T47D (cell line): Measurements from ENCODE around the gene ADAMTS17.

Experiments
- DNase-seq, 2 experiments: peaks; one replicate each; pipeline versions ENCODE4 v3.0.0 to v3.0.0-alpha.2; 2011 to 2012; ENCODE audit warnings: low read depth in 1 of 2, low spot score in 1 of 2
- JUND ChIP-seq: IDR thresholded peaks from 2 replicates; pipeline ENCODE4 v1.6.1; 2012; ENCODE audit warnings: low read depth
- in situ Hi-C: cut with HindIII; loops from 2 replicates; pipeline ENCODE4 v1.10.0; 2016; ENCODE audit warnings: low sequenced_read_pairs, low pct_unique_long_range_greater_than_20kb

The ADAMTS17 gene

DNA sequence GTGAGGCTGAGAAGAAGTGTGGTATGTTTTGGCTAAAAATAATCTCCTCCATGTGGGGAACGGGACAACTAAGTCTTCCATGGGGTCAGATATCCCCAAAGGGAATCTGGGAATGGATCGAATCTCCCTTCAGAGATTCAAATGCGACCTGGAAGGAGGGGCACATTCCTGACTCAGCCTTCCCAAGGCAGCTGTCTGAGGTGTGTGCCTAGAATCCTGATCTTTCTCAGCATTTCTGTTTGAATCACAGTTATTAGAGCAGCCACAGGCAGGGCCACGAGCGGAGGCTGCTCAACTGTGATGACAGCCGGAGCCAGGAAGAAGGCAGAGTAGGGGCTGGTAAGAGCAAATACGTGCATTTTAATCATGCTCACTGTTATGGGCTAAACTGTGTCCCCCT, 135.1 kb downstream of the ADAMTS17 start:
- no peak for DNase-seq
- in situ Hi-C loops, result no loop called here
- TF ChIP-seq JUND, result no peak

DNA sequence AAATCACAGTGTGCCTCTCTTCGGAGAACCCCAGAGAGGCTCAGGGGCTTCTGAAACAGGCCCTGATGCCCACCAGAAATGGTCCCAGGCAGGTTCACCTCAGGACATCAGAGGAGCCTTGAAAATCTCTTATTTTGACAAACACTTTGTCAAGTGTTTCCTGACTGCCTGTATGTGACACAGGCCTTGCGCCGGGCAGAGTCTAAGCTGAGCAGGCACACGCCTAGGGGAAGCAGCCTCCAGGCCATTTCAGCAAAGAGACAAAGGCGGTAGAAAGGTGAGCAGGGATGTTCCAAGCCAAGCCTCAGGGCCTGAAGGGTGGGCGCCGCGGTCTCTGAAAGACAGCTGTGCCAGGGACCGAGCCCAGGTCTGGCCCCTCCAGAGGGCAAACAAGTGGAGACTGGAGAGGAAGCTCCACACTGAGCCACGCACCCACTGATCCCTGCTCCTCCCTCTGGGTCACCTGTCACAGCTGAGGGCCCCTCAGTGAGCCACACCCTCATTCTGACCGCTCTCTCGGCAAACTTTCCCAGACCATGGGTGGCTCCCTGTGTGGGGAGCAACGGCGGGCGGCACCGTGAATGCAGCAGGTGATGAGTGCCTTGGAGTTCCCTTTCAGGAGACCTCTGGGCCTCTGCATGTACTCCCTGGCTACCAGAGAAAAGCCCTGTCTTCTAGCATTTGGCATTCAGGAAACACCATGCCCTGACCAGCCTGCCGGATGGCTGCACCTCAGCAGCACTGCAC, 136.1 kb downstream of the ADAMTS17 start:
- in situ Hi-C loops, result no loop called here
- DNase-seq, result no peak
- no peak for TF ChIP-seq JUND

DNA sequence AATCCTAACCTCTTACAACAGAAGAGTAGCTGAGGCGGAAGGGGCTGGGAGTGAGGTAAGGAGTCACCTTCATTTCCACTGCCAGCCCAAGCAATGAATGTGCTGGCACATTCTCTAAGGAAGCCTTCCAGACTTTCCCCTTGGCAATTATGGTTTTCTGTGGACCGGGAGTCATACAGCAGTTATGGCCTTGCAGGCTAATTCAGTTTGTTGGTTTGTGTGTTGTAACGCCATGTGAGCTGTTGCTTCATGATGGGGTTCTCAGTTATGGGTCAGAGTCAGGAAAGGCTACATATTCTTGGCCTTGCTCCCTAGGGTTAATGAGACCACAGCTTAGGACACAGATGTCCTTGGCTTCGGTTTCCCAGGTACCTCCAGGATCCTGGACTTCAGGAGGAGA, 137.0 kb downstream of the ADAMTS17 start:
- no peak for TF ChIP-seq JUND
- no peak for DNase-seq
- in situ Hi-C loops, result no loop called here

DNA sequence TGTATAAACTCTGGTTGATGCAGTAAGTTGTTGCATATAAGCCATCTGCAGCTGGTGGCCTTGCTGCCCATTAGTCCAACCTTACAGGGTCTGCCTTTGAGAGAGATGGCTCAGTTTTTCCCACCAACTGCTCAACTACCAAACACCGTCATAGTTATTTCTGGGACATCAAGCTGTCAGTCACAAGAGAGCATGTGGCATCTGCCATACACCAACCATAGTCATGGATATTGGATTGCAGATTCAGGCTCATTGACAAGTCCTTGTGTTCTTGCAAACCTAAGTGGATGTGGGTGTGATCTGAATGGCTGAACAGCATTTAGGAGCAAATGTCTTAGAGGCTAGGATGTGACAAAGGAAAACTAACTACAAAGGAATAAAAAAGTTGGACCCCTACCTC, 137.6 kb downstream of the ADAMTS17 start:
- in situ Hi-C loops, result no loop called here
- DNase-seq, result no peak
- no peak for TF ChIP-seq JUND

DNA sequence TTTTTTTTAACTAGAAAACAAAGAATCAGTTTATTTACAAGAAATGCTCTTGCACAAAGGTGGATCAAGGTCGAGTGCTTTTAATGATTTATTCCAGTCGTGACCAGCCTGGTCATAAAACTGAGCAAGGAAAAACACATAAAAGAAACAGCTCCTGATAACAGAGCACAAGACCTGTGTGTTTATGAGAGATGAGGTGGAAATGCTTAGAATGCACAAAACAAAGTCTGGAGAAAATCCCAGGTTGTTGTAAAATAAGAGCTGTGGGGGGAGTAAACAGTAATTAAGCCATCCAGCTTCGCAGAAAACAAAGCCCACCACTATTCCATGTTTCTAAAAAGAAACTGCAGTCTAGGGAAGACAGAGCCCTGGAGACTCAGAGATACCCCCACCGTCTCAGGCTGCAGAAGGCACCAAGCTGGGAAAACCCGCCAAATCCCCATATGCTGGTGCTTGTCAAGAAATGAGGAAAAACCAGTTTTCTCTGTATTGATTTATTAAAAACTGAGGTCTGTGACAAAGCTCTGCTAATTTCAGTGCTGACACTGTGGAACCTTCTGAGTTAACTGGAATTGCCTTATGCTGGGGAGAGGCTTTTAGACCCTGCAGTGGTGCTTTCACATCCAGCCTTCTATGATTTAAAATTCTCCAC, 139.3 kb downstream of the ADAMTS17 start:
- DNase-seq, result no peak
- TF ChIP-seq JUND, result no peak
- in situ Hi-C loops, result no loop called here

DNA sequence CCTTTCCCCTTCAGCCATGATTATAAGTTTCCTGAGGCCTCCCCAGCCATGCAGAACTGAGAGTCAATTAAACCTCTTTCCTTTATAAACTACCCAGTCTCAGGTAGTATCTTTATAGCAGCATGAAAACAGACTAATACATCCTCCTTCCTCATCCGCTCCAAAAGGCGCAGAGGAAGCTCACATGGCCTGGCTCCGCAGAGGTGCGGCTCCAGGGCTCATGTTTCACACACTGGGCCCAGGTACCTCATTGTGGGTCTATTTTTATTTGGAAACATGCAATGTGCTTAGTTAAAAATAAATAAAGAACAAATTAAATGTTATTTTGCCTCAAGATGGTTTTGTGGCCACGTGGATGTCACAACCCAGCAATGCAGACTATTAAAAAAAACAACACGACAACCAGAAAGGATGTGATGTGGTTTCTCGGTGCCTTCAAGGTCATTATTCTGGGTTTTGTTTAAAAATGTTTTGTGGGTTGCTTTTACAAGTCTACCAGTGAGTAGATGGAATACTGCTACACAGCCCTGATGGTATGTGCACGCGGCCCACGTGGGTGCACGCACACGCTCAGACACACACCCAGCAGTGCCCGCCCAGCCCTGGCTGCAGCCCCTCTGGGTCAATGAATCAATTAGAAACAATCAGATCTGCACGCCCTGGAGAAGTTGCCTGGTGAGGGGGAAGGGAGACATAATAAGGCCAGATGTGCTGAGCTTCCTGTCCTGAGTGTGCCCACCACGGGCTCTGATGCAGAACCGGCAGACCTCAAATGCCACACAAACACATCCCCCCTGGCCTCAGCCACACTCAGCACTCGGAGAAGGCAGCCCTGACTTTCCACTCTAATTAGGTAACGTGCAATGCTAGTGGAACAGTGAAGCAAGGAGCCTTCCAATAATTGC, 140.1 kb downstream of the ADAMTS17 start:
- in situ Hi-C loops, result no loop called here
- TF ChIP-seq JUND, result no peak
- DNase-seq, result no peak

DNA sequence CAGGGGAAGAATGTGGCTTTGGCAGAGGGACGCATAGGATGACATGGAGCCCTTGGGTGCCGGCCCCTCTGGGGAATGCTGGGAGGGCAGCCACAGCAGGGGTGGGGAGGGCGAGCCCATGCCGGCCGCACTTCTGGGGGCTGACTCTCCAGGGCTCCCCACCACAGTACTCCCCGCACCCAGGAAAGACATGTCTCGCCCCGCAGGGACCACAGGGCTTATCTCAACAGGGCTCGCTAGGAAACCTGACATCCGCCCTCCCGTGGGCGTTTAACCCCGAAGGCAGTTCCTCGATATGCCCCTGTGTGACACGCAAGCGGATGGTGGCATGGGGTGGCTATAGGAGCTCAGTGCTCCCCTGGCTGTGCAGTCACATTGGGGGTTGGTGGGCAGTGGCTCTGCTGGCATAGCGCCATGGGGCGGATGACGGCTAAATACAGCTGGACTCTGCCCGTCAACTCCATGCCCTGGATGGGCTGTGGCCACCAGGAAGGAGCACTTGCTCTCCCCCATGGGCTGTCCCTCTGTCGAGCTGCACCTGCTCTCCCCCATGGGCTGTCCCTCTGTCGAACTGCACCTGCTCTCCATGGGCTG, 141.4 kb downstream of the ADAMTS17 start:
- in situ Hi-C loops, result no loop called here
- DNase-seq, result no peak
- TF ChIP-seq JUND, result no peak

DNA sequence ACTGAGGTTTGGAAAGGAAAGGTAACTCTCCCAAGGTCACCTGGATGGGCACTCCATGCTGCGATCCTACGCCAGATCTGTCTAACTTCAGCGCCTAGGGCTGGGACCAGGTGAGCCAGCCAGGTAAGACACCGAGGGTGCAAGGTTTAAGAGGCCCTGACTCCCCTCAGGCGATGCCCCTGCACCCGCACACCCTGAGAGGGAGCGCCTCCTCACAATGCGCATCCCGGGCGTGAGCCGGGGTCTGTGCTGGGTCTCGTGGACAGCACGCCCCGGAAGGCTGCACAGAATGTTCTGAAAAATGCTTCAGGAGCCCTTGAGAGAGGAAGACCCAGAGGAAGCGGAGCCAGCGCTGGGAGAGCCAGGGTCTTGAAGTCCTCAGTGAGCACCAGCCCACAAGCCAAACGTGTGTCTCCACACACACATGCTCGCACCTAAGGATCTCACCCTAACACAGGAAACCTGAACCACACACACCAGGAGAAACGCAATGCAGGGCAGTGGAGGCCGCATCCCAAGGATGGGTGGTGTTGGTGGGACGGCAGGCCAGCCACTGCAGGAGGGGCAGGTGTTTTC, 142.0 kb downstream of the ADAMTS17 start:
- in situ Hi-C loops, result no loop called here
- DNase-seq, result no peak
- TF ChIP-seq JUND, result no peak

DNA sequence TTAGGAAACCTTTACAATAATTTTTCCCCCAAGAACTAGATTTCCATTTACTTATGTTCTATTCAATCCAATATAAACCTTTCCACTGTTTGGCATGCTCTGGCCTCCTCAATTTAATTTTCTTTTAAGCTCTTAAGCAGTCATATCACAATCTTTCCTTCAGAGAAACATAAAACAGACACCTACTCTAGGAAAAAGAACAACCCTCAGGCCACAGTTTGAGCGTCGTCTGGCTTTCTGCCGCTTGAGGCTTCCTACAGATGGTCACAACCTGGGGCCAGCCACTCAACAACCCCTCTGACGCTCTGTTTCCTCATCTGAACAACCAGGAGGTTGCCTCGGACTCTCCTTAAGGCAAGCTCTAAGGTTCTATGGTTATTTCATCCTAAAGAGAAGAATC, 143.3 kb downstream of the ADAMTS17 start:
- in situ Hi-C loops, result no loop called here
- no peak for TF ChIP-seq JUND
- DNase-seq, result no peak

DNA sequence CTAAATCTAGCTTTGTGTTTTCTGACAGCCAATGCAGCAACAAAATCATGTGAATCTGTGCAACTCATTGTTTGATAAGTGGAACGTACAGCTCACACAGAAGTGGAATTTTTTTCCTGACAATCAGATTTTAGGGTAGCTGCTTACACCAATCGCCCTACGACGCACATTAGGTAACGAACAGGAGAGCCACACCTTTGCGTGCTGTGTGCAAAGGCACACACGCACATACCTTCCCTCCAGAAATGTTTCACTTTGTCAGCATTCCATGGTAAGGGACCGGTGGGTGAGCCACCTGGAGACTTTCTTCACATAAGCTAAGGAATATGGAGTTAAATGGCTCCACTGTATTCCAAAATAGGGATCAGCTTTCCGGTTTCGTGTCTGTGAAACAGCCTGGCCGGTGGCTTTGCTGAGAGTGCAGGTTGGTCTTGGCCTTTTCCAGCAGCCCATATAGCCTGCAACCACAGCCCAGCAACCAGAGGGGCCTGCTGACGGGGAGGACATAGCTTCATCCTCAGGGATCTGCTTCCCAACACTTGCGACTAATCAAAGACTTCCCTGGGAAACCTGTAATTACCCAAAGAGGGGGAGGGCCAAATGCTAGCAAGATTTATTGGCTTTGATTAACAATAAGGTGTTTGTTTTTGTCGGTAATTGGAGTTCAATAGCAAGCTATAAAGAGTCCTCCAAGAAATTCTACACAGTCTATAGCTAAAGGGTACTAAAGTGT, 145.3 kb downstream of the ADAMTS17 start:
- TF ChIP-seq JUND, result no peak
- in situ Hi-C loops, result no loop called here
- no peak for DNase-seq

DNA sequence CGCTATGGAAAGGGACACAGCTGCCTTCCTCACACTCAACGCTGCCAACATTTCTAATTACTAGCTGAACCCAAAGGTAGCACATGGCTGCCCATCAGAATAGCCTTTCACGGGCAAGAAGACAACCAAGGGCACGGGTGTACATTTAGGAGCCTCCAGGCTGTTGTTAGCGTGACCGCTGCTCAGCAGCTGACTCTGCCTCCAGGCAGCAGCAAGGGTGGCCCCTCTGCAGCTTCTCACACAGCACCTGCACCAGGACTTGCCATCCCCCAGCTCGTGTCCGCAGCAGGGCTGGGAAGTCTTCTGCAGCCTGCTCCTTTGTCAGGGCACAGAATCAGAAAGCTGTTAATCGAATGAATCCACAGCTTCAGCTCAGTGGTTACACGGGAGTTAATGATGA, 146.8 kb downstream of the ADAMTS17 start:
- TF ChIP-seq JUND, result no peak
- no peak for DNase-seq
- in situ Hi-C loops, result no loop called here
